ENCODE data around the gene TNIP3. TPM values are rescaled to one million over a fixed set of nuclear protein-coding genes. Genes with fewer than 3 reads are reported as not detected.

Gene TNIP3
- polyA plus RNA-seq, 1 experiment: 0.20 TPM

- no peak overlapping the region for H3K4me3 ChIP-seq (ENCODE audit: low read depth, low read length)
- H3K27me3 ChIP-seq (ENCODE audit: control insufficient read depth, insufficient read depth, low read length): no peaks in the 10 kb centered on the region
- no peak for TF ChIP-seq CTCF (IDR thresholded peaks at IDR 0.05; ENCODE audit: insufficient read depth, low read depth, low read length)
- CTCF ChIA-PET: no interaction called here
- DNase-seq (ENCODE audit: low read depth): no peak
- no peaks in the 10 kb centered on the region for H3K36me3 ChIP-seq (ENCODE audit: control insufficient read depth, insufficient read depth, low read length)
- POLR2A ChIA-PET: no interaction called here
Observed at GRCh38 chr4:121091941-121092340, 72.2 kb downstream of the TNIP3 start.

DNA sequence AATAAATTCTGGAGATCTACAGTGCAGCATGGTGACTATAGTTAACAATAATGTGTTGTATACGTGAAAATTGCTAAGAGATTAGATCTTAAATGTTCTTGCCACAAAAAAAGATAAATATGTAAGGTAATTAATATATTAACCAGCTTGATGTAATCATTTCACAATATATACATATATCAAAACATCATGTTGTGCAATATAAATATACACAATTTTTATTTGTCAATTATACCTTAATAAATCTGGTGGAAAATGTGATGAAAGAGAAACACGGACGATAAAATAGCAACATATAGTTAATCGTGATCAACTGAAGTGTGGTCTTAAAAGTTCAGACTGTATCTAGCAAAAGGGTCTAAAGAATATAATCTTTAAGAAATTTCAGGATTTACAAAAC, 75.3 kb downstream of the TNIP3 start:
- H3K36me3 ChIP-seq (ENCODE audit: control insufficient read depth, insufficient read depth, low read length): no peaks in the 10 kb centered on the region
- TF ChIP-seq CTCF (IDR thresholded peaks at IDR 0.05; ENCODE audit: insufficient read depth, low read depth, low read length): no peak
- peaks cover 2% of the 10 kb centered on the region; the same call in 1 of the 2 replicates for H3K27me3 ChIP-seq (ENCODE audit: control insufficient read depth, insufficient read depth, low read length)
- ChIA-PET POLR2A (no interaction called here), CTCF (no interaction called here)
- no peak for DNase-seq (ENCODE audit: low read depth)
- H3K4me3 ChIP-seq (ENCODE audit: low read depth, low read length): no peak overlapping the region

Small RNAs within 50 kb of the gene (small RNA-seq; reads per million reads assigned to genes)
- not detected for gene RNU6-948P (ENCODE audit: insufficient read length, low read depth, low replicate concordance)

Other genes with a start within 250 kb of the TNIP3 start
- gene PRDM5, start 241.6 kb downstream of the TNIP3 start, polyA plus RNA-seq (2011; rRNA removed): 5.3 and 7.3 TPM in 2 replicates
- gene NDNF, start 91.8 kb downstream of the TNIP3 start, polyA plus RNA-seq (2011; rRNA removed): 0.11 and 0.18 TPM in 2 replicates
- not detected in 2 replicates for gene QRFPR, start 216.7 kb upstream of the TNIP3 start, polyA plus RNA-seq (2011; rRNA removed)

Data from BJ (cell line).